OCI-LY1 (cell line): Measurements from ENCODE around the gene TXNRD3.

Experiments
- EZH2 ChIP-seq: fragments of 200-600 bp; sonication (generic), shearing (Covaris generic); IDR thresholded peaks from 2 replicates; pipeline ENCODE4 v1.8.0; 2017; ENCODE audit warnings: borderline replicate concordance, mixed run types, mild to moderate bottlenecking, antibody characterized with exemption, low read length, moderate library complexity, mixed read lengths
- TF ChIP-seq, protein P1 (sequence below): fragments of 200-600 bp; sonication (generic), shearing (Covaris generic); IDR thresholded peaks from 2 replicates; pipeline ENCODE4 v1.5.1; 2017; ENCODE audit warnings: mild to moderate bottlenecking, antibody characterized with exemption, low read length, moderate library complexity, mixed read lengths

GRCh38 chr3:126654571-126655383 lies at the start of gene TXNRD3:
- no peak for TF ChIP-seq EZH2
- TF ChIP-seq, protein P1, sequence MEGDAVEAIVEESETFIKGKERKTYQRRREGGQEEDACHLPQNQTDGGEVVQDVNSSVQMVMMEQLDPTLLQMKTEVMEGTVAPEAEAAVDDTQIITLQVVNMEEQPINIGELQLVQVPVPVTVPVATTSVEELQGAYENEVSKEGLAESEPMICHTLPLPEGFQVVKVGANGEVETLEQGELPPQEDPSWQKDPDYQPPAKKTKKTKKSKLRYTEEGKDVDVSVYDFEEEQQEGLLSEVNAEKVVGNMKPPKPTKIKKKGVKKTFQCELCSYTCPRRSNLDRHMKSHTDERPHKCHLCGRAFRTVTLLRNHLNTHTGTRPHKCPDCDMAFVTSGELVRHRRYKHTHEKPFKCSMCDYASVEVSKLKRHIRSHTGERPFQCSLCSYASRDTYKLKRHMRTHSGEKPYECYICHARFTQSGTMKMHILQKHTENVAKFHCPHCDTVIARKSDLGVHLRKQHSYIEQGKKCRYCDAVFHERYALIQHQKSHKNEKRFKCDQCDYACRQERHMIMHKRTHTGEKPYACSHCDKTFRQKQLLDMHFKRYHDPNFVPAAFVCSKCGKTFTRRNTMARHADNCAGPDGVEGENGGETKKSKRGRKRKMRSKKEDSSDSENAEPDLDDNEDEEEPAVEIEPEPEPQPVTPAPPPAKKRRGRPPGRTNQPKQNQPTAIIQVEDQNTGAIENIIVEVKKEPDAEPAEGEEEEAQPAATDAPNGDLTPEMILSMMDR, result no peak
